H1 (cell line): ENCODE data around the gene EXOG. TPM values are rescaled to one million over a fixed set of nuclear protein-coding genes. Genes with fewer than 3 reads are reported as not detected.

ENCODE experiments used
- CTCF ChIA-PET: fragments of 300-600 bp; sonication (Branson Sonifier 250); formaldehyde crosslinking; loops from one replicate; lab custom pipeline; 2021; ENCODE audit not compliant: partially characterized antibody; lab: Charles Lee
- POLR2A ChIA-PET: fragments of 300-600 bp; sonication (Branson Sonifier 250); formaldehyde crosslinking; loops from one replicate; lab custom pipeline; 2021; ENCODE audit warnings: inconsistent platforms; ENCODE audit not compliant: partially characterized antibody; lab: Charles Lee
- DNase-seq, 2 experiments: peaks; one replicate each; pipeline versions ENCODE4 v3.0.0 to v3.0.0-alpha.2; 2010 to 2022; ENCODE audit warnings: low spot score in 2 of 2, low read depth in 1 of 2, mixed read lengths in 1 of 2
- FAIRE-seq: peaks from 2 replicates; lab custom pipeline; 2011; peaks lifted over from hg19 to GRCh38; lab: Jason Lieb, UNC
- H2AFZ ChIP-seq: 2 replicates; pipeline ENCODE4 v1.8.1; 2012; ENCODE audit warnings: low read length, inconsistent platforms
- H2AK5ac ChIP-seq: 2 replicates; pipeline ENCODE4 v1.6.1; 2013; ENCODE audit warnings: low read depth, low read length
- H2BK120ac ChIP-seq: replicated peaks from 2 replicates; pipeline ENCODE3; 2013; ENCODE audit warnings: low read depth, low read length, inconsistent platforms
- H2BK12ac ChIP-seq: 2 replicates; pipeline ENCODE4 v1.6.1; 2013; ENCODE audit warnings: low read depth, low read length
- H2BK15ac ChIP-seq: 2 replicates; pipeline ENCODE4 v1.6.1; 2013; ENCODE audit warnings: low read length
- H2BK20ac ChIP-seq: 2 replicates; pipeline ENCODE4 v1.6.1; 2013; ENCODE audit warnings: low read length
- H2BK5ac ChIP-seq: 2 replicates; pipeline ENCODE4 v1.6.1; 2013; ENCODE audit warnings: low read depth, low read length
- H3K14ac ChIP-seq: 2 replicates; pipeline ENCODE4 v1.6.1; 2013; ENCODE audit warnings: inconsistent platforms; ENCODE audit not compliant: insufficient read length
- H3K18ac ChIP-seq: 2 replicates; pipeline ENCODE4 v1.6.1; 2013; ENCODE audit warnings: low read length; ENCODE audit errors: extremely low read depth
- H3K23ac ChIP-seq: 2 replicates; pipeline ENCODE4 v1.6.1; 2013; ENCODE audit warnings: inconsistent platforms; ENCODE audit not compliant: insufficient read length
- H3K23me2 ChIP-seq: 2 replicates; pipeline ENCODE4 v1.6.1; 2013; ENCODE audit warnings: low read depth, low read length
- H3K27ac ChIP-seq: 2 replicates; pipeline ENCODE4 v1.6.1; 2011; ENCODE audit warnings: low read depth, low read length, inconsistent platforms
- H3K27me3 ChIP-seq, 4 experiments: replicated peaks in 1 of 4; 1 replicate in 1 of 4; 2 replicates in 3 of 4; pipeline versions ENCODE4 v1.6.1 to v1.8.1; 2011 to 2013; ENCODE audit warnings: low read length in 3 of 4, mild to moderate bottlenecking in 3 of 4, inconsistent platforms in 2 of 4, mixed read lengths in 2 of 4, moderate library complexity in 1 of 4; ENCODE audit not compliant: control insufficient read depth in 3 of 4, insufficient read depth in 3 of 4; ENCODE audit errors: extremely low read depth in 1 of 4
- H3K36me3 ChIP-seq, 4 experiments: 2 replicates each; pipeline versions ENCODE4 v1.6.1 to v1.8.1; 2011 to 2013; ENCODE audit warnings: mild to moderate bottlenecking in 4 of 4, low read length in 3 of 4, moderate library complexity in 2 of 4, control low read depth in 1 of 4, inconsistent platforms in 1 of 4; ENCODE audit not compliant: insufficient read depth in 4 of 4, control insufficient read depth in 2 of 4
- H3K4ac ChIP-seq: replicated peaks from 2 replicates; pipeline ENCODE3; 2013; ENCODE audit warnings: low read length, low read depth, mixed read lengths, inconsistent platforms; ENCODE audit not compliant: insufficient read length
- H3K4me1 ChIP-seq, 4 experiments: replicated peaks in 1 of 4; 1 replicate in 1 of 4; 2 replicates in 3 of 4; pipeline versions ENCODE4 v1.6.1 to v1.8.1; 2011 to 2013; ENCODE audit warnings: low read length in 3 of 4, inconsistent platforms in 2 of 4, mixed read lengths in 1 of 4; ENCODE audit not compliant: insufficient read depth in 4 of 4, control insufficient read depth in 3 of 4
- H3K4me2 ChIP-seq, 2 experiments: 2 replicates each; pipeline versions ENCODE4 v1.6.1 to v1.8.1; 2011 to 2013; ENCODE audit warnings: low read depth in 2 of 2, low read length in 2 of 2, control low read depth in 1 of 2, inconsistent platforms in 1 of 2, mild to moderate bottlenecking in 1 of 2; ENCODE audit not compliant: insufficient read depth in 1 of 2
- H3K4me3 ChIP-seq, 4 experiments: fragments of 200-600, 300-600 bp in 1 of 4; sonication (generic), shearing (Covaris generic), sonication (Bioruptor Twin) in 1 of 4; 2 replicates each; pipeline versions ENCODE4 v1.5.1 to v1.8.1; 2011 to 2016; ENCODE audit warnings: low read length in 4 of 4, low read depth in 3 of 4, control low read depth in 2 of 4, inconsistent platforms in 2 of 4, mild to moderate bottlenecking in 2 of 4, mixed read lengths in 1 of 4, moderate library complexity in 1 of 4; ENCODE audit not compliant: insufficient read depth in 2 of 4; ENCODE audit errors: extremely low read depth in 1 of 4
- H3K56ac ChIP-seq: replicated peaks from 2 replicates; pipeline ENCODE3; 2013; ENCODE audit warnings: low read depth, mild to moderate bottlenecking, mixed read lengths, low read length, inconsistent platforms; ENCODE audit not compliant: insufficient read length
- H3K79me1 ChIP-seq: 2 replicates; pipeline ENCODE4 v1.6.1; 2013; ENCODE audit warnings: low read depth, low read length, control low read depth
- H3K79me2 ChIP-seq, 2 experiments: 2 replicates each; pipeline versions ENCODE4 v1.6.1 to v1.8.1; 2012 to 2013; ENCODE audit warnings: low read length in 2 of 2, mild to moderate bottlenecking in 2 of 2, inconsistent platforms in 1 of 2; ENCODE audit not compliant: insufficient read depth in 2 of 2, control insufficient read depth in 1 of 2
- H3K9ac ChIP-seq, 4 experiments: replicated peaks in 1 of 4; 1 replicate in 1 of 4; 2 replicates in 3 of 4; pipeline versions ENCODE4 v1.6.1 to v1.8.1; 2011 to 2013; ENCODE audit warnings: low read depth in 3 of 4, low read length in 3 of 4, control low read depth in 2 of 4, mild to moderate bottlenecking in 2 of 4, moderate library complexity in 2 of 4, inconsistent platforms in 1 of 4; ENCODE audit errors: extremely low read depth in 1 of 4
- H3K9me3 ChIP-seq, 2 experiments: 2 replicates each; pipeline versions ENCODE4 v1.6.1 to v1.8.1; 2012 to 2013; ENCODE audit warnings: mild to moderate bottlenecking in 2 of 2, moderate library complexity in 2 of 2, control low read depth in 1 of 2, inconsistent platforms in 1 of 2, low read depth in 1 of 2, low read length in 1 of 2, mixed read lengths in 1 of 2; ENCODE audit not compliant: insufficient read depth in 2 of 2
- H4K20me1 ChIP-seq, 2 experiments: replicated peaks in 1 of 2; 2 replicates each; pipeline versions ENCODE3 to v1.8.1; 2011 to 2013; ENCODE audit warnings: inconsistent platforms in 2 of 2, low read length in 2 of 2, mild to moderate bottlenecking in 1 of 2; ENCODE audit not compliant: insufficient read depth in 2 of 2, control insufficient read depth in 1 of 2
- H4K5ac ChIP-seq: 2 replicates; pipeline ENCODE4 v1.6.1; 2013; ENCODE audit warnings: low read length, low read depth, mixed read lengths, inconsistent platforms; ENCODE audit not compliant: insufficient read length
- H4K8ac ChIP-seq: 2 replicates; pipeline ENCODE4 v1.8.0; 2013; ENCODE audit warnings: mild to moderate bottlenecking, moderate library complexity, low read length, inconsistent platforms; ENCODE audit not compliant: insufficient read depth; ENCODE audit errors: extremely low read depth
- H4K91ac ChIP-seq: replicated peaks from 2 replicates; pipeline ENCODE3; 2013; ENCODE audit warnings: low read length, mixed read lengths, inconsistent platforms; ENCODE audit not compliant: insufficient read length
- BRCA1 ChIP-seq: IDR thresholded peaks from 2 replicates; pipeline ENCODE4 v1.6.1; 2012; ENCODE audit warnings: low read depth, low read length, improper control_type of control experiment
- CHD2 ChIP-seq: IDR thresholded peaks from 2 replicates; pipeline ENCODE4 v1.6.1; 2012; ENCODE audit warnings: low read length, improper control_type of control experiment
- GABPA ChIP-seq: IDR thresholded peaks from 2 replicates; pipeline ENCODE4 v1.6.1; 2011; ENCODE audit warnings: mild to moderate bottlenecking, low read length, moderate library complexity, borderline replicate concordance; ENCODE audit not compliant: insufficient read depth
- RFX5 ChIP-seq: IDR thresholded peaks from 2 replicates; pipeline ENCODE4 v1.6.1; 2011; ENCODE audit warnings: low read depth, low read length, improper control_type of control experiment, borderline replicate concordance
- SAP30 ChIP-seq: fragments of 300-600 bp; sonication (generic); IDR thresholded peaks from 2 replicates; pipeline ENCODE4 v1.7.1; 2012; ENCODE audit warnings: low read length, moderate library complexity, mild to moderate bottlenecking, inconsistent platforms; ENCODE audit not compliant: insufficient read depth, insufficient replicate concordance
- SIX5 ChIP-seq: IDR thresholded peaks from 2 replicates; pipeline ENCODE4 v1.6.1; 2011; ENCODE audit warnings: mild to moderate bottlenecking, low read depth, low read length
- SP4 ChIP-seq: IDR thresholded peaks from 2 replicates; pipeline ENCODE4 v1.6.1; 2012; ENCODE audit warnings: low read length, inconsistent platforms
- USF2 ChIP-seq: IDR thresholded peaks from 2 replicates; pipeline ENCODE4 v1.6.1; 2011; ENCODE audit warnings: low read length, improper control_type of control experiment
- WGBS, 2 experiments: shearing (Covaris generic) in 1 of 2; methylation state at CpG; one replicate each; pipeline versions ENCODE4 v1.1.6 to v1.1.7; 2013 to 2015; ENCODE audit warnings: low lambda C conversion rate in 2 of 2, mixed read lengths in 2 of 2, inconsistent platforms in 1 of 2, low coverage in 1 of 2, missing lambda C conversion rate in 1 of 2; ENCODE audit not compliant: insufficient replicate concordance in 2 of 2, insufficient coverage in 1 of 2, insufficient read length in 1 of 2; ENCODE audit errors: extremely low coverage in 1 of 2, missing lambda C conversion rate in 1 of 2; 5-methylcytosine and 5-hydroxymethylcytosine counted together
- polyA plus RNA-seq, 7 experiments: library from polyadenylated mRNA; depleted of rRNA in 3 of 7; stranded (reverse) in 5 of 7; unstranded in 2 of 7; fragments of >200 nt in 5 of 7; fragments of 200-250 nt in 2 of 7; gene quantifications; 1 replicate in 5 of 7; 2 replicates in 1 of 7; 4 replicates in 1 of 7; pipeline versions ENCODE4 v1.2.1 to v1.2.3, GENCODE V29; 2011 to 2013; ENCODE audit warnings: missing spikeins in 2 of 7, mixed read lengths in 2 of 7
- total RNA-seq: library from RNA; stranded (reverse); fragmentation: NEBNext Ultra II Directional; extraction: Animal tissue kit (Norgen Biotek cat#: 25700); gene quantifications from 2 replicates; pipeline ENCODE4 v1.2.1, GENCODE V29; 2021
- TF ChIP-seq, protein P1 (sequence below): IDR thresholded peaks from 2 replicates; pipeline ENCODE4 v1.6.1; 2011; ENCODE audit warnings: low read depth, mild to moderate bottlenecking, low read length; ENCODE audit not compliant: insufficient read depth

EXOG gene
- total and polyA plus RNA-seq, 2 of the 8 experiments (the other 6 are each of a cell fraction or from before 2014, with no cell fraction given), result 7.2 to 12.9 TPM

- POLR2A ChIA-PET, result interaction anchor here (0.8 to 1.3 kb wide), 5 partner anchors 9 to 316 kb away, joined by 3 to 4 read pairs (median 4); partner anchors contain the start of genes ACAA1 and XYLB
- 0 out of 2 replicates have a peak within 1 kb of the TSS, but pooled peaks have one; percentile 43 for H2AFZ ChIP-seq
- TF ChIP-seq BRCA1 (no peak), CHD2 (no peak), RFX5 (no peak), SIX5 (no peak), GABPA (no peak), USF2 (no peak), SP4 (0 out of 2 replicates have a peak, but pooled peaks have one; percentile 60), SAP30 (peak; percentile 98)
- TF ChIP-seq, protein P1, sequence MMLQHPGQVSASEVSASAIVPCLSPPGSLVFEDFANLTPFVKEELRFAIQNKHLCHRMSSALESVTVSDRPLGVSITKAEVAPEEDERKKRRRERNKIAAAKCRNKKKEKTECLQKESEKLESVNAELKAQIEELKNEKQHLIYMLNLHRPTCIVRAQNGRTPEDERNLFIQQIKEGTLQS, result no peak
Measured at GRCh38 chr3:38453075-38453912, 42.8 kb upstream of the EXOG start, which contains the start of gene ACVR2B. TSS of gene ACVR2B (plus strand) at chr3:38453890. CDS start at chr3:38454323, 433 bp downstream.

More at GRCh38 chr3:38453075-38453912, 42.8 kb upstream of the EXOG start, which contains the start of gene ACVR2B:
- Histone ChIP-seq H3K56ac (peak within 1 kb of the TSS; percentile 92), H3K4me3 (peak within 1 kb of the TSS; percentile 82 to 99 (median 91)), H3K79me1 (peaks cover 9% of the 10 kb centered on the region), H2BK12ac (peak within 1 kb of the TSS; percentile 93), H2BK5ac (peak within 1 kb of the TSS; percentile 94), H2AK5ac (no peak within 1 kb of the TSS; the same call in none of the 2 replicates), H3K14ac (peak within 1 kb of the TSS; percentile 89), H2BK20ac (no peak within 1 kb of the TSS), H3K4me1 (peaks cover 10 to 18% (median 13%) of the 10 kb centered on the region in 4 experiments), H3K36me3 (no peaks in the 10 kb centered on the region; a peak in 1 of 8 replicates), H3K9me3 (0 out of 4 replicates have a peak, but pooled peaks cover 0 to 5% of the 10 kb centered on the region in 2 experiments), H4K91ac (peak within 1 kb of the TSS; percentile 97), H3K27me3 (no peaks in the 10 kb centered on the region), H2BK120ac (peak within 1 kb of the TSS; percentile 74), H3K79me2 (peaks cover 30 to 41% of the 10 kb centered on the region in 2 experiments), H2BK15ac (peak within 1 kb of the TSS; percentile 63; the same call in 1 of the 2 replicates), H3K4me2 (peak within 1 kb of the TSS; percentile 96 to 97), H3K27ac (peak within 1 kb of the TSS; percentile 99), H4K8ac (peak within 1 kb of the TSS; percentile 99), H4K20me1 (peaks cover 15 to 21% of the 10 kb centered on the region in 2 experiments), H3K9ac (peak within 1 kb of the TSS; percentile 97 to 99 (median 99)), H3K4ac (peak within 1 kb of the TSS; percentile 96), H3K23me2 (peaks cover 20% of the 10 kb centered on the region), H3K23ac (no peak within 1 kb of the TSS), H4K5ac (peak within 1 kb of the TSS; percentile 24), H3K18ac (peak within 1 kb of the TSS; percentile 72)
- WGBS, 2 experiments, result 5% methylated on average over 25 of the region's 48 CpGs; no CpG with 5 or more reads in 1 of the 2 experiments
- FAIRE-seq, result peak; percentile 28
- CTCF ChIA-PET, result interaction anchor here (0.6 to 1.4 kb wide), 5 partner anchors 27 to 203 kb away, joined by 3 read pairs; no protein-coding TSS in a partner anchor
- peak; percentile 65 to 85 for DNase-seq
